ENCODE data around the gene PLOD3. TPM values are rescaled to one million over a fixed set of nuclear protein-coding genes. Genes with fewer than 3 reads are reported as not detected.

Gene PLOD3
- polyA plus RNA-seq, 1 donor (not counting 4 experiments of a cell fraction or from before 2014, with no cell fraction given): 31.6 TPM

DNA sequence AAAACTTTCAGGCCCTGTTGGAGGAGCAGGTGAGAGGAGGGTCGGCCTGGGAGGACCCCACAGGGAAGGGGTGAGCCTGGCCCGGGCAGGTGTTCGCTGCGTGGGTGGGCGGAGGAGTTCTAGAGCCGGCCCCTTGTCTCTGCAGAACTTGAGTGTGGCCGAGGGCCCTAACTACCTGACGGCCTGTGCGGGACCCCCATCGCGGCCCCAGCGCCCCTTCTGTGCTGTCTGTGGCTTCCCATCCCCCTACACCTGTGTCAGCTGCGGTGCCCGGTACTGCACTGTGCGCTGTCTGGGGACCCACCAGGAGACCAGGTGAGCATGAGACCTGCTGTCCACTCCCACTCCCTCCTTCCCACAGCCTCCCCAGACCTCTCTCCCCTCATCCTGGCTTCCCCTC lies 6.1 kb upstream of the PLOD3 start:
- no peak for DNase-seq (ENCODE audit: low read depth, low spot score)
- peaks cover 39% of the 10 kb centered on the region for H3K79me2 ChIP-seq (ENCODE audit: control insufficient read depth, insufficient read depth, low read length)
- H2AFZ ChIP-seq (ENCODE audit: control insufficient read depth, low read length): no peak overlapping the region
- dilution Hi-C loops (cut with MboI; ENCODE audit: extremely low pct_ligation_motif_present, low sequenced_read_pairs): no loop called here
- no peak overlapping the region for H3K4me3 ChIP-seq (ENCODE audit: control insufficient read depth in 2 of 3, extremely low read depth in 1 of 3, insufficient read depth in 2 of 3, low read depth in 1 of 3, low read length in 3 of 3)
- H3K9me1 ChIP-seq (ENCODE audit: control insufficient read depth, extremely low read depth, insufficient read depth, low read length): no peaks in the 10 kb centered on the region
- H3K27me3 ChIP-seq (ENCODE audit: control insufficient read depth, extremely low read depth, insufficient read depth, low read length): no peaks in the 10 kb centered on the region
- H3K9me3 ChIP-seq (ENCODE audit: control insufficient read depth, low read depth, low read length): no peaks in the 10 kb centered on the region
- no peaks in the 10 kb centered on the region for H4K20me1 ChIP-seq (ENCODE audit: control insufficient read depth, extremely low read depth, insufficient read depth, low read length)
- TF ChIP-seq EZH2 (IDR thresholded peaks at IDR 0.05; ENCODE audit: low read length): no peak
- TF ChIP-seq, protein P1, sequence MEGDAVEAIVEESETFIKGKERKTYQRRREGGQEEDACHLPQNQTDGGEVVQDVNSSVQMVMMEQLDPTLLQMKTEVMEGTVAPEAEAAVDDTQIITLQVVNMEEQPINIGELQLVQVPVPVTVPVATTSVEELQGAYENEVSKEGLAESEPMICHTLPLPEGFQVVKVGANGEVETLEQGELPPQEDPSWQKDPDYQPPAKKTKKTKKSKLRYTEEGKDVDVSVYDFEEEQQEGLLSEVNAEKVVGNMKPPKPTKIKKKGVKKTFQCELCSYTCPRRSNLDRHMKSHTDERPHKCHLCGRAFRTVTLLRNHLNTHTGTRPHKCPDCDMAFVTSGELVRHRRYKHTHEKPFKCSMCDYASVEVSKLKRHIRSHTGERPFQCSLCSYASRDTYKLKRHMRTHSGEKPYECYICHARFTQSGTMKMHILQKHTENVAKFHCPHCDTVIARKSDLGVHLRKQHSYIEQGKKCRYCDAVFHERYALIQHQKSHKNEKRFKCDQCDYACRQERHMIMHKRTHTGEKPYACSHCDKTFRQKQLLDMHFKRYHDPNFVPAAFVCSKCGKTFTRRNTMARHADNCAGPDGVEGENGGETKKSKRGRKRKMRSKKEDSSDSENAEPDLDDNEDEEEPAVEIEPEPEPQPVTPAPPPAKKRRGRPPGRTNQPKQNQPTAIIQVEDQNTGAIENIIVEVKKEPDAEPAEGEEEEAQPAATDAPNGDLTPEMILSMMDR (optimal IDR thresholded peaks at IDR 0.05 in 1 of 3, IDR thresholded peaks at IDR 0.05 in 1 of 3, conservative IDR thresholded peaks at IDR 0.05 in 1 of 3; ENCODE audit: extremely low read depth in 1 of 3, insufficient read depth in 2 of 3, low read length in 3 of 3): no peak
- H3K9ac ChIP-seq (ENCODE audit: control insufficient read depth, extremely low read depth, insufficient read depth, low read length): no peak overlapping the region
- H3K4me1 ChIP-seq (ENCODE audit: control insufficient read depth, extremely low read depth, insufficient read depth, low read length): peaks cover 6% of the 10 kb centered on the region
- H3K4me2 ChIP-seq (ENCODE audit: control insufficient read depth, extremely low read depth, insufficient read depth, low read depth, low read length): no peak overlapping the region
- H3K36me3 ChIP-seq (ENCODE audit: control insufficient read depth in 2 of 2, extremely low read depth in 1 of 2, insufficient read depth in 2 of 2, low read length in 2 of 2): peaks cover 15 to 32% of the 10 kb centered on the region in 2 experiments
- H3K27ac ChIP-seq (ENCODE audit: control insufficient read depth, insufficient read depth, low read length): no peak overlapping the region
- FAIRE-seq: no peak

DNA sequence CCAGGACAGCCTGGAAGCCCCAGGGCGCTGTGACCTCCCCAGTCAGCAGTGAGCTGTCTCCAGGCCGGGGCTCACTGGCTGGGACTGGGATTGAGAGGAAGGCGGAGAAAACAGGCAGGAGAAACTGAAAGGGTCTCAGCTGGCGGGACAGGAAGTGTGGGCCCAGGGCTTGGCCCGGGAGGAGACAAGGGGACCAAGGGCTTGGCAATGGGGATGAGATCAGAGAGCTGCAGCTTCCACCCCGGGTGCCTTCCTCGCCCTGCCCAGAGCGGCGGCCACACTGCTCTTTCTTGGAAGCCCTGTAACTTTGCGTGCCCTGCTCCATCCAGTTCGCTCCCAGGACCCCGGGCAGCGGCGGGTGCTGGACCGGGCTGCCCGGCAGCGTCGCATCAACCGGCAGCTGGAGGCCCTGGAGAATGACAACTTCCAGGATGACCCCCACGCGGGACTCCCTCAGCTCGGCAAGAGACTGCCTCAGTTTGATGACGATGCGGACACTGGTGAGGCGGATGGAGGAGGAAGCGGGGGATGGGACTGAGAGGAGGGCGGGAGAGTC lies 5.0 kb upstream of the PLOD3 start:
- DNase-seq (ENCODE audit: low read depth, low spot score) (no peak), FAIRE-seq (no peak)
- TF ChIP-seq, protein P1 (optimal IDR thresholded peaks at IDR 0.05 in 1 of 3, IDR thresholded peaks at IDR 0.05 in 1 of 3, conservative IDR thresholded peaks at IDR 0.05 in 1 of 3; ENCODE audit: extremely low read depth in 1 of 3, insufficient read depth in 2 of 3, low read length in 3 of 3): no peak
- no peak for TF ChIP-seq EZH2 (IDR thresholded peaks at IDR 0.05; ENCODE audit: low read length)
- Histone ChIP-seq H3K36me3 (ENCODE audit: control insufficient read depth in 2 of 2, extremely low read depth in 1 of 2, insufficient read depth in 2 of 2, low read length in 2 of 2) (peaks cover 15 to 26% of the 10 kb centered on the region in 2 experiments), H3K9ac (ENCODE audit: control insufficient read depth, extremely low read depth, insufficient read depth, low read length) (no peak overlapping the region), H2AFZ (ENCODE audit: control insufficient read depth, low read length) (no peak overlapping the region), H3K9me1 (ENCODE audit: control insufficient read depth, extremely low read depth, insufficient read depth, low read length) (no peaks in the 10 kb centered on the region), H3K79me2 (ENCODE audit: control insufficient read depth, insufficient read depth, low read length) (peaks cover 44% of the 10 kb centered on the region), H3K4me2 (ENCODE audit: control insufficient read depth, extremely low read depth, insufficient read depth, low read depth, low read length) (no peak overlapping the region), H3K4me1 (ENCODE audit: control insufficient read depth, extremely low read depth, insufficient read depth, low read length) (peaks cover 6% of the 10 kb centered on the region), H3K27ac (ENCODE audit: control insufficient read depth, insufficient read depth, low read length) (no peak overlapping the region), H3K4me3 (ENCODE audit: control insufficient read depth in 2 of 3, extremely low read depth in 1 of 3, insufficient read depth in 2 of 3, low read depth in 1 of 3, low read length in 3 of 3) (no peak overlapping the region), H3K9me3 (ENCODE audit: control insufficient read depth, low read depth, low read length) (no peaks in the 10 kb centered on the region), H3K27me3 (ENCODE audit: control insufficient read depth, extremely low read depth, insufficient read depth, low read length) (no peaks in the 10 kb centered on the region), H4K20me1 (ENCODE audit: control insufficient read depth, extremely low read depth, insufficient read depth, low read length) (no peaks in the 10 kb centered on the region)
- dilution Hi-C loops (cut with MboI; ENCODE audit: extremely low pct_ligation_motif_present, low sequenced_read_pairs): no loop called here

All from keratinocyte (primary cell).